A549 (cell line): ENCODE measurements around the gene IRF1.

ENCODE experiments used
- CBX2 ChIP-seq: fragments of 200-600 bp; sonication (generic); IDR thresholded peaks from 2 replicates; pipeline ENCODE4 v1.6.1; 2016; ENCODE audit warnings: low read depth, mild to moderate bottlenecking, borderline replicate concordance
- CEBPB ChIP-seq, 2 experiments: fragments of >200 bp in 1 of 2; sonication (Bioruptor Twin) in 1 of 2; formaldehyde crosslinking in 1 of 2; IDR thresholded peaks; 2 replicates each; pipeline ENCODE4 v1.6.1; 2012 to 2016
- CTCF ChIP-seq: fragments of >200 bp; sonication (Bioruptor Twin); formaldehyde crosslinking; IDR thresholded peaks from 3 replicates; pipeline ENCODE4 v1.5.1; 2016
- EP300 ChIP-seq, 2 experiments: fragments of >200 bp; sonication (Bioruptor Twin); formaldehyde crosslinking; IDR thresholded peaks; 2 replicates in 1 of 2; 3 replicates in 1 of 2; pipeline ENCODE4 v1.6.1; 2016 to 2017
- HDAC2 ChIP-seq: fragments of 200-600 bp; sonication (generic); IDR thresholded peaks from 2 replicates; pipeline ENCODE4 v1.6.1; 2016
- JUNB ChIP-seq: fragments of >200 bp; sonication (Bioruptor Twin); formaldehyde crosslinking; IDR thresholded peaks from 2 replicates; pipeline ENCODE4 v1.6.1; 2016
- POLR2A ChIP-seq: IDR thresholded peaks from 2 replicates; pipeline ENCODE4 v1.6.1; 2012; ENCODE audit warnings: mild to moderate bottlenecking, low read length
- RAD21 ChIP-seq, 2 experiments: fragments of >200 bp in 1 of 2; sonication (Bioruptor Twin) in 1 of 2; formaldehyde crosslinking in 1 of 2; IDR thresholded peaks in 1 of 2; conservative IDR thresholded peaks in 1 of 2; 2 replicates in 1 of 2; 3 replicates in 1 of 2; pipeline ENCODE4 v1.6.1; 2012 to 2018; ENCODE audit warnings: inconsistent platforms in 1 of 2
- RARB ChIP-seq: fragments of 250-450 bp; sonication (Bioruptor Pico); IDR thresholded peaks from 2 replicates; pipeline ENCODE4 v1.8.0; 2021; ENCODE audit warnings: mild to moderate bottlenecking, moderate library complexity
- TF ChIP-seq, protein P1 (sequence below): fragments of 200-600 bp; sonication (generic); IDR thresholded peaks from 2 replicates; pipeline ENCODE4 v1.6.1; 2016; ENCODE audit warnings: antibody characterized with exemption, mild to moderate bottlenecking, moderate library complexity

GRCh38 chr5:132472431-132472830 lies 18.1 kb downstream of the IRF1 start:
- TF ChIP-seq POLR2A (no peak), RARB (CRISPR knock-in tag) (no peak), CTCF (no peak), CEBPB (IDR thresholded peaks at IDR 0.05) (no peak), JUNB (no peak), CBX2 (no peak), RAD21 (conservative IDR thresholded peaks at IDR 0.05 in 1 of 2, IDR thresholded peaks at IDR 0.05 in 1 of 2) (no peak), EP300 (IDR thresholded peaks at IDR 0.05) (no peak), HDAC2 (no peak)
- TF ChIP-seq, protein P1, sequence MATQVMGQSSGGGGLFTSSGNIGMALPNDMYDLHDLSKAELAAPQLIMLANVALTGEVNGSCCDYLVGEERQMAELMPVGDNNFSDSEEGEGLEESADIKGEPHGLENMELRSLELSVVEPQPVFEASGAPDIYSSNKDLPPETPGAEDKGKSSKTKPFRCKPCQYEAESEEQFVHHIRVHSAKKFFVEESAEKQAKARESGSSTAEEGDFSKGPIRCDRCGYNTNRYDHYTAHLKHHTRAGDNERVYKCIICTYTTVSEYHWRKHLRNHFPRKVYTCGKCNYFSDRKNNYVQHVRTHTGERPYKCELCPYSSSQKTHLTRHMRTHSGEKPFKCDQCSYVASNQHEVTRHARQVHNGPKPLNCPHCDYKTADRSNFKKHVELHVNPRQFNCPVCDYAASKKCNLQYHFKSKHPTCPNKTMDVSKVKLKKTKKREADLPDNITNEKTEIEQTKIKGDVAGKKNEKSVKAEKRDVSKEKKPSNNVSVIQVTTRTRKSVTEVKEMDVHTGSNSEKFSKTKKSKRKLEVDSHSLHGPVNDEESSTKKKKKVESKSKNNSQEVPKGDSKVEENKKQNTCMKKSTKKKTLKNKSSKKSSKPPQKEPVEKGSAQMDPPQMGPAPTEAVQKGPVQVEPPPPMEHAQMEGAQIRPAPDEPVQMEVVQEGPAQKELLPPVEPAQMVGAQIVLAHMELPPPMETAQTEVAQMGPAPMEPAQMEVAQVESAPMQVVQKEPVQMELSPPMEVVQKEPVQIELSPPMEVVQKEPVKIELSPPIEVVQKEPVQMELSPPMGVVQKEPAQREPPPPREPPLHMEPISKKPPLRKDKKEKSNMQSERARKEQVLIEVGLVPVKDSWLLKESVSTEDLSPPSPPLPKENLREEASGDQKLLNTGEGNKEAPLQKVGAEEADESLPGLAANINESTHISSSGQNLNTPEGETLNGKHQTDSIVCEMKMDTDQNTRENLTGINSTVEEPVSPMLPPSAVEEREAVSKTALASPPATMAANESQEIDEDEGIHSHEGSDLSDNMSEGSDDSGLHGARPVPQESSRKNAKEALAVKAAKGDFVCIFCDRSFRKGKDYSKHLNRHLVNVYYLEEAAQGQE = no peak
